Stimulated activated CD4-positive, alpha-beta T cell treated with anti-CD3 and anti-CD28 coated beads, Interleukin-12 subunit alpha, Interleukin-12 subunit beta, amount 100 ng/mL, for 48 hours (primary cell): Measurements from ENCODE around the gene HACD4.
"Not testable (repeated sequence)": the region's sequence is repeated elsewhere in the genome, so short reads cannot be mapped to it uniquely, and the experiment has no call there.

Experiments
- DNase-seq, 3 donors: peaks; one replicate each; pipeline ENCODE4 v3.0.0-alpha.2; 2020; ENCODE audit warnings: low read depth in 2 of 3, low spot score in 1 of 3

Gene HACD4

GRCh38 chr9:21016701-21017491 is 14.5 kb downstream of the HACD4 start:
- no peak for DNase-seq

- DNase-seq: no peak
These were observed 15.4 kb downstream of the HACD4 start for GRCh38 chr9:21015995-21016394.

GRCh38 chr9:21015129-21015815 is 16.2 kb downstream of the HACD4 start:
- DNase-seq: no peak

GRCh38 chr9:21002040-21002439 is 29.4 kb downstream of the HACD4 start:
- no peak for DNase-seq

GRCh38 chr9:21001581-21001980 is 29.9 kb downstream of the HACD4 start:
- DNase-seq: no peak

GRCh38 chr9:20997503-20998076 is 33.9 kb downstream of the HACD4 start:
- DNase-seq: no peak

- no peak for DNase-seq
These were observed 34.6 kb downstream of the HACD4 start for GRCh38 chr9:20996809-20997208.

- DNase-seq: no peak
These were observed 35.8 kb downstream of the HACD4 start for GRCh38 chr9:20995616-20996015.

- DNase-seq: no peak
These were observed 37.0 kb downstream of the HACD4 start for GRCh38 chr9:20994486-20994885.

- DNase-seq: no peak
These were observed 40.6 kb downstream of the HACD4 start for GRCh38 chr9:20990867-20991266.

GRCh38 chr9:20989923-20990341 is 41.5 kb downstream of the HACD4 start:
- no peak for DNase-seq

GRCh38 chr9:20988671-20989315 is 42.6 kb downstream of the HACD4 start:
- no peak for DNase-seq

GRCh38 chr9:20988061-20988460 is 43.4 kb downstream of the HACD4 start:
- no peak for DNase-seq

GRCh38 chr9:20987521-20987920 is 43.9 kb downstream of the HACD4 start:
- DNase-seq: no peak

GRCh38 chr9:20985851-20986600 is 45.4 kb downstream of the HACD4 start:
- no peak for DNase-seq

- DNase-seq: no peak
These were observed 46.9 kb downstream of the HACD4 start for GRCh38 chr9:20984506-20984905.

GRCh38 chr9:20981486-20981885 is 50.0 kb downstream of the HACD4 start:
- no peak for DNase-seq

- no peak for DNase-seq
These were observed 50.5 kb downstream of the HACD4 start for GRCh38 chr9:20980832-20981455.

GRCh38 chr9:20978249-20978648 is 53.2 kb downstream of the HACD4 start:
- no peak for DNase-seq

- not testable (repeated sequence) for DNase-seq
These were observed 57.1 kb downstream of the HACD4 start for GRCh38 chr9:20974191-20974938.
